A549 (cell line): ENCODE measurements around the gene LENG8.

Source experiments
- POLR2A ChIP-seq: IDR thresholded peaks from 2 replicates; pipeline ENCODE4 v1.6.1; 2012; ENCODE audit warnings: mild to moderate bottlenecking, low read length
- RFX5 ChIP-seq: fragments of 450-650 bp; IDR thresholded peaks from 2 replicates; pipeline ENCODE4 v1.7.1; 2014; ENCODE audit warnings: antibody characterized with exemption, mild to moderate bottlenecking, moderate library complexity
- TF ChIP-seq, protein P1 (sequence below): fragments of >200 bp; sonication (Bioruptor Twin); formaldehyde crosslinking; IDR thresholded peaks from 3 replicates; pipeline ENCODE4 v1.5.1; 2016
- TF ChIP-seq, protein P2 (sequence below): IDR thresholded peaks from 2 replicates; pipeline ENCODE4 v1.6.1; 2012

DNA sequence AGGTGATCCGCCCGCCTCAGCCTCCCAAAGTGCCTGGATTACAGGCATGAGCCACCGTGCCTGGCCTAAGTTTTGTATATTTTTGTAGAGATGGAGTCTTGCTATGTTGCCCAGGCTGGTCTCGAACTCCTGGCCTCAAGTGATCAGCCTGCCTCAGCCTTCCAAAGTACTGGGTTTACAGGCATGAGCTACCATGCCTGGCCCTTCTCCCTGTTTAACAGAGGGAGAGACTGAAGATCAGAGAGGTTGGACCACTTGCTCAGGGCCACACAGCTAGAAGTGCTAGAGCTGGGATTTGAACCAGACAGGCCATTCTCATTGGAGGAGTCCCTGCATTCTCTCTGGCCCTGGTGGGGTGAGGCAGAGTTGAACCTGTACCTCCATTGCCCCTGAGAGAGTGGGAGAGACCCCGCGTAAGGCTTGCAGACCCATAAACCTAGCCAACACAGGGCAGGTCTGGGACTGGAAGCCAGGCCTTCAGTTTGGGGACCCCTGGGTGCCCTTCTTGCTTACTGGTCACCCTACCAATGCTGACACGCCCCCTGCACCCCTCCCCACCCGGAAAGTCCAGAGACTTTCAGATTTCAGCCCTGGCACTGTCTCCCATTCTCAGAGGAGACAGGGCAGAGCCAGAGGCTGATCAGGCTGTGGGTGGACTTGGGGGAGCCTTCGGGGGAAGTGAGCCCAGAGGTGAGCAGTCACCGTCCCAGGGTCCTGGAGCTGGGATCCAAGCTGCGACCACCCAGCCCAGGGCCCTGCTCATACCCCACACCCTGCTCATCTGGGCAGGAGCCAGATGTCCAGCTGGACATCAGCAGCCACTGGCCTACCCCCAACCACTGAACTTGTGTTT is 20.4 kb upstream of the LENG8 start:
- TF ChIP-seq RFX5 (no peak), POLR2A (no peak; the same call in 1 of the 2 replicates)
- TF ChIP-seq, protein P1, sequence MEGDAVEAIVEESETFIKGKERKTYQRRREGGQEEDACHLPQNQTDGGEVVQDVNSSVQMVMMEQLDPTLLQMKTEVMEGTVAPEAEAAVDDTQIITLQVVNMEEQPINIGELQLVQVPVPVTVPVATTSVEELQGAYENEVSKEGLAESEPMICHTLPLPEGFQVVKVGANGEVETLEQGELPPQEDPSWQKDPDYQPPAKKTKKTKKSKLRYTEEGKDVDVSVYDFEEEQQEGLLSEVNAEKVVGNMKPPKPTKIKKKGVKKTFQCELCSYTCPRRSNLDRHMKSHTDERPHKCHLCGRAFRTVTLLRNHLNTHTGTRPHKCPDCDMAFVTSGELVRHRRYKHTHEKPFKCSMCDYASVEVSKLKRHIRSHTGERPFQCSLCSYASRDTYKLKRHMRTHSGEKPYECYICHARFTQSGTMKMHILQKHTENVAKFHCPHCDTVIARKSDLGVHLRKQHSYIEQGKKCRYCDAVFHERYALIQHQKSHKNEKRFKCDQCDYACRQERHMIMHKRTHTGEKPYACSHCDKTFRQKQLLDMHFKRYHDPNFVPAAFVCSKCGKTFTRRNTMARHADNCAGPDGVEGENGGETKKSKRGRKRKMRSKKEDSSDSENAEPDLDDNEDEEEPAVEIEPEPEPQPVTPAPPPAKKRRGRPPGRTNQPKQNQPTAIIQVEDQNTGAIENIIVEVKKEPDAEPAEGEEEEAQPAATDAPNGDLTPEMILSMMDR = no peak
- TF ChIP-seq, protein P2, sequence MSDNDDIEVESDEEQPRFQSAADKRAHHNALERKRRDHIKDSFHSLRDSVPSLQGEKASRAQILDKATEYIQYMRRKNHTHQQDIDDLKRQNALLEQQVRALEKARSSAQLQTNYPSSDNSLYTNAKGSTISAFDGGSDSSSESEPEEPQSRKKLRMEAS = no peak
